Measurements from ENCODE around the gene SYDE2.
"Not testable (repeated sequence)": the region's sequence is repeated elsewhere in the genome, so short reads cannot be mapped to it uniquely, and the experiment has no call there.

Gene SYDE2

DNA sequence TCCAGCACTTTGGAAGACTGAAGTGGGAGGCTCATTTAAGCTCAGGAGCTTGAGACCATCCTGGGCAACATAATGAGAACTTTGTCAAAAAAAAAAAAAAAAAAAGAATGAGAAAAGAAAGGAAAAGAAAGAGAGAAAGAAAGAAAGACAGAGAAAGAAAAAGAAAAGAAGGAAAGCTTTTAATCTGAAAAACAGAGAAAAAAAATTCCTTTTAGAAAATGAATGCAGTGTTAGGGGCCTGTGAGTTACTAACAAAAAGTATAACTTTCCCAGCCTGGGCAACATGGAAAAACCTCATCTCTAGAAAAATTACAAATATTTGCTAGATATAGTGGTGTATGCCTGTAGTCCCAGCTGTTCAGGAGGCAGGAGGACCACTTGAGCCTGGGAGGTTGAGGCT, 15.9 kb upstream of the SYDE2 start:
- DNase-seq: no peak

DNA sequence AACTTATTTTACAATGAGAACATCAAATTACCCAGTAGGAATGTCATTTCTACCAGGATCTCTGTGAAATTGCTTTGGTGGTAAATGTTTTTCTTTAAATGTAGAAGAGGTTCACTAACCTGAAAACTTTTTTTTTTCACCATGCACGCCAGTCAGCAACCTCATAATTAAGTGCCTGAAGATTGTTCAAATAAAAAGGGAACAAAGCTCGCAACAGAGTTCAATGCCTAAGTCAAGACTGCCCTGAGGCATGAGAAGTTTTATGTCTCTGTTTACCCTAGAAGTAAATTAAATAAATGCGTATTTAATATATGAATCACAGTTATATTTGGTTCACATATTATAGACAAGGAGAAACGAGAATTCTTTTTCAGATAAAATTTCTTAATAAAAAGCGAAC, 13.8 kb upstream of the SYDE2 start:
- no peak for DNase-seq

DNA sequence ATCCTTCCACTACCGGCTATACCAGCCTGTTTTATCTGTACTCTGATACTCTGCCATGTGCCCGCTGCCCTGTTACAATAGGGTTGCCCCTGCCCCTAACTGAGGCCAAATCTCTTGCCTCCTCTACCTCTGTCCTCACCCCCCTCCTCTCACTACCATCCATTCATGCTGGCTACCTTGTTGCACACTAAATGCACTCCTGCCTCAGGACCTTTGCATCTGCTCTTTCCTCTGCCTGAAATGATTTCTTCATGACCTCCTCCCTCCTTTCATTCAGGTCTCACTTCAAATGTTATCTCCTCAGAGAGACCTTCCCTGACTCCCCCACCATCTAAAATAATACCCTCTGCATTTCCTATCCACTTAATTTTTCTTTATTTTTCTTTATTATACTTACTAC, 7.7 kb upstream of the SYDE2 start:
- DNase-seq: no peak

DNA sequence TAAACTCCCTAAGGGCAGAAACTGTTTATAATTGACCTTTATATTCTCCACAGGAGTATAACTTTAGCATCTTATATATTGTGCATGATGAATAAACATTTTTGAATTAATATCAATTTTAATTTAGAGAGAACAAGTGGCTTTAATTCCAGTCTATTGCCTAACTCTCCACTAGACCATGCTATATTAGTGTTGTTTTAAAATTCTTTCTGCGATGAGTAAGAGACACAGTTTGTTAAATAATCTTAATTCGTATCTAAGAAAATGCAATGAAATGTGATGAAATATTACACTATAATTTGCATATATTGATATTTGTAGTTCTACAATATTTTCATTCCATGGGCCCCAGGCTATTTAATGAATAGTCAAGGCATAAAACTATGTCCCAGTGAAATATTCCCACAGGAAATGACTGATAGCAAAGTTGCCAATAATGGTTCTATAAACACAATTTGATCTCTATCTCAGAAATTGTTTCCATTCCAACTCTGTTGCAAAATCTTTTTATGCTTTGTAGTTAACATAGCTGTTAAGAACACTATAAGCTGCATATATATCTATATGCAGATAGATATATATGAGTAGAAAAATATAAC, 2.9 kb upstream of the SYDE2 start:
- DNase-seq: no peak

DNA sequence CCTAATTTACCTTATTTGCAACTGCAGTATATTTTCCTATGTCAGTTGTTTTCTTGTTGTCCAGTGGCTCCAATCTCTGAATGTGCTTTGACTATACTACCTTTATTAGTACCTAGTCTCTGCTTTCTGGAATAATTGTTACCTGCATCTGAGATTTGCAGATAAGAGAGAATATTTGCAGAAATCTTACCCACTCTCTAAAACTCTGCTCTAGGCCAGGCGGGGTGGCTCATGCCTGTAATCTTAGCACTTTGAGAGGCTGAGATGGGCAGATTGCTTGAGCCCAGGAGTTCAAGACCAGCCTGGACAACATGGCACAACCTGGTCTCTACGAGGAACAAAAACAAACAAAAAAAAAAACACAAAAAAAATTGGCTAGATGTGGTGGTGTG, 2.0 kb upstream of the SYDE2 start:
- no peak for DNase-seq

DNA sequence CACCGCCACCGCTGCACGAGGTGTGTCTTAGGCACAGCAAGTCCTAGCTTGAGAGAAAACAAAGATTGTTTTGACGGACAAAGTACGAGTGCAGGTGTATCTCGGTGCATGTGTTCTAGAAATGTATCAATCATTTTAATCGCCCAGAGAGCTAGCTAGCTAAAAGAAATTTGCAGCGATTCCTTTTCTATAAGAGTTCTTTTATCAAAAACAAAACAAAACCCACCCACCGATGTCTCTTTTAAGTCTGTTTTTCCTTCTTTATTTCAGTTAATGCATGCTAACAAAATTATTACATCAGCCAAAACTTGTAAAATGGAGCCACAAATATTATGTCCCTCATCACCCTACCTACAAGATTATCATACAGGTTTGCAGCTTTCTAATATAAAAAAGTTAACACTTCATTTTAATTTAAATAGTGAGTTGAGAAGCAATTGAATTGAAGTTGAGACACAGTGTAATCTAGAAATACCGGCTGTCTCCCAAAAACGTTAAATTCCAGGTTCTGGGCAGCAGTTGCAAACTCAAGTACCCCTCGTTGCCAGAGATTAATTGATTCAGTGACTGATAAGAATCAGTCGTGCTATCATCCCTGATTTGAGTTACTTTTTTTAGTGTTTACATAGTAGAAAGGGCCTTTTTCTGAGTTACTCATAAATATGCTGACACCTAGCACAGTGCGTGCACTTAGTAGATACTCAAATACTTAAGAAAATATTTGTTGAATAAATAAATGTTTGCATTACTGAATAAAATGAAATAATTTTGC, 1.5 kb upstream of the SYDE2 start:
- DNase-seq: no peak

DNA sequence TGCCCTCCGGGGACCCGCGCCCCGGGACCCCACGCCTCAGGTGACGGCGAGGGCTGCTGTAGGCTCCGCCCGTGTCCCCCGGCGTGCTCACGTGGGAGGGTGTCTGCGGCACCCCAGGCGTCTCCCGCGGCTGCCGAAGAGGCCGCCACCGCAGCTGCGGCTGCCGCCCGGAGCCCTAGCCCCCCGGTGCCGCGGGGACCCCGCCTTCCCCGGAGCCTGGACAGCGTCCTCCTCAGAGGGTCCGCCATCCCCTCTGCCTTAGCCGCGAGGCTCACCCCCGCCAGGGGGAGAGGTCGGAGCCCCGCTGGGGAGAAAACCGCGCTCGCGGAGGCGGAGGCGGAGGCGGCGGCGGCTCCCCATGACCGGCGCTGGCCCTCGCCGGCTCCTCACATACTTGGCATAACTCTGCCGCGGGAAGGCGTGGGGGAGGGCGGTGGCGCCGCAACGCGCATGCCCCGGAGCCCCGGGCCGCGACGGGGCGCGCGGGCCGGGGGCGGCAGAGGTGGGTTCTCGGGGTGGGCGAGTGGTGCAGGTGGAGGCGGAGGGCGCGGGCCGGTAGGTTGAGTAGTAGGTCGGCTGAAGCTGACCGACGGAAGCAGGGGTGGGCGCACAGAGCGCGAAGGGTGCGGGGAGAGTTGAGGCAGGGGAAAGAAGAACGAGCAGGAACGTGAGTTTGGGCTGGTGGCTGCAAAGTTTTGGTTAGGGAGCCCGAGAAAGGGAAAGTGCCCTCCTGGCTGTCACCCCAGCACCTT, 700 bp upstream of the SYDE2 start:
- DNase-seq: peak; percentile 63

DNA sequence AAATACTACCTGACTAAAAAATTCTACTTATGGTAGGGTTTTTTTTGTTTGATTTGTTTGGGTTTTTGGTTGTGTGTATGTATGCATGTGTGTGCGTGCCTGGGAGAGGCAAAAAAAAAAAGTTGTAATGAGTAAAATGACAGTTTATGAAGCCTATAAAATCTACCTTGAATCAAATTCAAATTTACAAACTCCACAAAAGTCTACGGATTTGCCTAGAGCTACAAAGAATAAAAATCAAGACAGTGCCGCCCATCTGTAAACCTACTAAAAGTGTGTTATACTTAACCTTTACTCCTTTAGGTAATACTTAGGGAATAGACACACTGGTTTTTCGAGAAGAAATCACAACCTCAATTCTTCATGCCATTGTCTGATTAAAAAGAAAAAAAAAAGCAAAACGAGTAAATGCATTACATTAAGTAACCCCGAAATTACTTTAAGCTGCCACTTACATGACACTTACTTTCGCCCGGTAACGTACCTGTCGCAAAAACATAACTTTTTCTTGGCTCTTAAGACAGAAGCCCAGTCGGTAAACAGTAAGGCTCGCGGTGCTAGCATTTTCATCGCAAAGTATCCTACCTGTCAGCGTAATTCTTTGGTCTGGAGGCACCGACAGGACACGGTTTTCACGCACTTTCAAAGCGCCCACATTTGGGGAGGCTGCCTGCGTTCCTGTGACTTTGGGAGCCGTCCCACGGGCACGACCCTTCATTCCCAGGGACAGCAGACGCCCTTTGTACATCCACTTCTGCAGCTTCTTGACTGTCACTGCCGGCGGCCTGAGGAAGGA, 951 bp downstream of the SYDE2 start:
- no peak for DNase-seq

DNA sequence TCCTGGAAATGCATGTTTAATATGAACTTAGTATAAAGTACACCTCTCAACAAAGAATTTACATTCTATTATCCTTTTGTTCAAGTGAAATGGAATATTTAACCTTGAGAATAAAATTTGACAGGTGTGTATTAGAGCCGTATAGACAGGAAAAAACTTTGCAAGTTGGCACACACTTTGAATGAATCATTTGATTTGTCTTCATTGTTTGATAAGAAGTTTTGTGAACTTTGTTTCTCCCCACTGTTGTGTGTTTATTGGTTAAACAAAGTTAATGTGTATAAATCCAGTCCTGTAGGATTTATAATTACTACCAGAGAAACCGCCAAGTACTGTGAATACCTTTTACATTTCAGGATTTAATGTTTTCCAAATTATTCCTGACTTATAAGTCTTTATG, 2.0 kb downstream of the SYDE2 start:
- no peak for DNase-seq

DNA sequence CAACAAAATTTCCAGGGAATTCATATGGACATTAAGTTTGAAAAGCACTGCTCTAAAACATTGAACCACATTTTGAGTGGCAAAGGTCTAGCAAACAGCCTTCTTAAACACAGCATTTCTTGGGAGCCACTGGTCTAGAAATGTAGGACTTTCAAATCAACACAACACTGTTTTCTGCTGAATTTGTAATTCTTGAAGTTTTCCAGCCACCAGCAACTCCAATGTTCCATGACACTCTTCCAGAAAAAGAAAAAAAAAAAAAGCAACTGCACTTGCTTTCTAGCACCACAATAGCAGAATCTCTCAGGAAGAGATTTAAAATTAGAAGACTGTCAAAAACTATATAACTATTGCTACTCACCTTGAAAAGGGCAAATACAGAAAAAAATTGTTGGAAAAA, 4.5 kb downstream of the SYDE2 start:
- DNase-seq: no peak

DNA sequence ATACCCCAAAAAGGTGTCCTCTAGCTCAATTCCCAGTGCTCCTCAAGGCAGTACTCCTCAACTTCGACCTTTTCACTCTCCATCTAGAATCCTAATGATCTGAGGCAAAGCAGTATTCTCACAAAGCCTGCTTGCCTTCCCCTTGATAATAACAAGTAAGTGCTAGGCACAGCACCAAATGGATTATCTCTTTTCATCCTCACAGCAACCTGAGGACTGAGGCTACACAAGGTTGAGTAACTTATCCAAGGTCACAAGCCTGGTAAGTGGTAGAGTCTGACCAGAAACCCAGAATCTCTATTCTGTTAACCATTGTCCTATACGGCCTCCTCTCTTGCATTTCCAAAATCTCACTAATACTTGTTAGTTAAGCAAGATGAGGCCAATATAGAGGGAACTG, 5.1 kb downstream of the SYDE2 start:
- no peak for DNase-seq

DNA sequence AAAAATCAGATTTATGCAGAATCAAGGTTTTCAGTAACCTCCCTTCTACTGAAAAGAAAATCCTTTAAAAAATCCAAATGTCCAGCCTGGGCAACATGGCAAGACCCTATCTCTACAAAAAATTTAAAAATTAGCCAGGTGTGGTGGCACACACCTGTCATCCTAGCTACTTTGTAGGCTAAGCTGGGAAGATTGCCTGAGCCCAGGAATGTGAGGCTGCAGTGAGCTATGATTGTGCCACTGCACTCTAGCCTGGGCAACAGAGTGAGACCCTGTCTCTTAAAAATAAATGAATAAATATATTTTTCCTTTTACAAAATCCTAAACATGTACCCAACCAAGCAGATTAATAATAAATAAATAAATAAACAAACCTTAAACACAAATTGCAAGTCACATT, 8.7 kb downstream of the SYDE2 start:
- not testable (repeated sequence) for DNase-seq

DNA sequence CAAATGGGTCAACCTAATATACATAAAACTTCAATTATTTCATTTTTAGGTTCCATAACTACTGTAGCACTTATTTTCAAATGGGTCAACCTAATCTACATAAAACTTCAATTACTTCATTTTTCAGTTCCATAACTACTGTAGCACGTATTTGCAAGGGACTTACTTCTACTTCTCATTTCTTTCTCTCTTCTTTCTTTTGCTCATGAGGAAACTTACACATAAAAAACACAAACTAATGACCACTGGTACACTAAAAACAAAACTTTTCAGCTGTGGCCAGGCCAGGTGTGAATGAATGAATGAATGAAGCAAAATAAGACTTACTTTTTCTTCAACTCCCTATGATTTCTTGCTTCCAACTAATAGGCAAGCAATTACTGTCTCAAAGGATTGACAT, 11.7 kb downstream of the SYDE2 start:
- DNase-seq: no peak

DNA sequence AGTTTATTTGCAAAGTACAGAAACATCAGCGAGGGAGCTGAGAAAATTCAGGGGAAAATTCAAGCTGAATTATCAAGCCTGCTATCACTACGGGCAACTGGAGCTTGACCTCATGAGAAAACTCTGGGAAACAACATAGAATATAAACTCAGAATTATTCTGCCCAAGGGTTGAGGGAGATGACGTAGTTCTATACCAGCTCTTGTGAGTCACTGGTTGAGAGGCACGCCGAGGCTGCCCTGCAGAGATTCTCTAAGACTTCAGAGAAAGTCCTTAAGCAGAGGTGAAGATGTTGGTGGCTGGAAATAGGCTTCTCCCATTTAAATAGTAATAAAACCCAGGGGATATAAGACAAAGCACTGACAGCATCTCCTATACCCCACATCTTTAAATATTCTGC, 12.3 kb downstream of the SYDE2 start:
- no peak for DNase-seq

DNA sequence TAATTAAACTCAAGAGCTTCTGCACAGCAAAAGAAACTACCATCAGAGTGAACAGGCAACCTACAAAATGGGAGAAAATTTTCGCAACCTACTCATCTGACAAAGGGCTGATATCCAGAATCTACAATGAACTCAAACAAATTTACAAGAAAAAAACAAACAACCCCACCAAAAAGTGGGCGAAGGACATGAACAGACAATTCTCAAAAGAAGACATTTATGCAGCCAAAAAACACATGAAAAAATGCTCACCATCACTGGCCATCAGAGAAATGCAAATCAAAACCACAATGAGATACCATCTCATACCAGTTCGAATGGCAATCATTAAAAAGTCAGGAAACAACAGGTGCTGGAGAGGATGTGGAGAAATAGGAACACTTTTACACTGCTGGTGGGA, 13.8 kb downstream of the SYDE2 start:
- not testable (repeated sequence) for DNase-seq

DNA sequence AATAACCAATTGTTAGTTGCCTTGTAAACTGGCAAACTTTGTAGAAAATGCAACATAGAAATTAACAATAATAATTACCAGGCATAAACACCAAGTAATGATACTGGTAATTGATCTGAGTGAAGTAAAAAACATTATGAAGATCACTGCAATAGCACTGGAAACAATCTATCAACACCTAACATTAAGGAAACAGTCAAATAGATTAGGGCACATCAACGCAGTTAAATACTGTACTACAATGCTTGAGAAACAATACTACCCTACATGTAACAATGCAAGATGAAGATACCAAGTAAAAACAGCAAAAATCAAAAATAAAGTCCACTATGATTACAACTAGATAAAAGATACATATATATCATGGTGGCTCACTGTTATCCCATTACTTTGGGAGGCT, 16.6 kb downstream of the SYDE2 start:
- no peak for DNase-seq

DNA sequence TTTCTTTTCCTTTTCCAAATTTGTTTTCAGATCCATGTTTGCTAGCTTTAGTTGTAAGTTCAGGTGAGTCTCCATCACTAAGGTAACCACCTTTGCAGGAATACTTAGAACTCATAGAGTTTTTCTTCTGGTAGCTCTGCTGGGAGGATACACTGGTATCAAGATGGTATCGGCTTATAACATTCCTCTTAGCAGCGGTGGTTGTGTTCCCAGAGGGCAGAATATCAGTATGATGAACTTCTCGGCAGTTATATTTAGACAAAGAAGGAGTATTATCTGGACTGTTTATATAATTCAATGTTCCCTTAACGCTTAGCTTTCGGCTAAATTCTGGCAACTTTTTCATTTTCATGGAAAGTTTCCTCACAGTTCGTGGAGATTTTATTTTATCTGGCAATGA, 18.1 kb downstream of the SYDE2 start:
- no peak for DNase-seq

DNA sequence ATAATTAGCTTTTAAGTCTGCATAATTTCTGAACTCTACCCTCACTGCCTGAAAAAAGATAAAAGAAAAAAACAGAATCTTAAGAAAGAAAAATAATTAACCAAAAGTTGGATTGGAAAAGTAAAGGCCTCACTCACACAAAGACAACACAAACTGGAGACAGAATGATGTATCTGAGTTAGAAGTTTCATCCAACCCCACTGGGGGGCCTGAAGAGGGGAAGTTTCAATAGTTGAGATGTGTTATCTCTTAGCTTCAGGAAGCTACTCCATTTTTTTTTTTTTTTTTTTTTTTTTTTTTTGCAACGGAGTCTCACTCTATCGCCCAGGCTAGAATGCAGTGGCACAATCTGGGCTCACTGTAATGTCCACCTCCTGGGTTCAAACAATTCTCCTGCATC, 19.9 kb downstream of the SYDE2 start:
- no peak for DNase-seq

DNA sequence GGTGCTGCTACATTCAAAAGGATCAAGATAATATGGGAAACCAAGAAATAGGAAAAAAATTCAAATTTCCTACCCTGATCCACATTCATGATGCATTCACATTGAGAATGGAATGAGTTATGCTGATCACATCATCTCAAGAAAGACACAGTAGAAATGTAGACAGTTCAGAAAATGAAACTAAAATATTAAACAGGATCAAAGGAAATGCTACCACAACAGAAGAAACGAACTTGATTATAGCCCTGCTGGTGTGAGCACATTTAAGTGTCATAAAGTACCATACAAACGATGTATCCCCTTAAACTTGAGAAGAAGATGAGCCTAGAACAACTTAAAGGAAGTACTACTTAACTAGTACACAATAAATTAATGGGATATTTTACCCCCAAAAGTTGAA, 21.3 kb downstream of the SYDE2 start:
- no peak for DNase-seq

DNA sequence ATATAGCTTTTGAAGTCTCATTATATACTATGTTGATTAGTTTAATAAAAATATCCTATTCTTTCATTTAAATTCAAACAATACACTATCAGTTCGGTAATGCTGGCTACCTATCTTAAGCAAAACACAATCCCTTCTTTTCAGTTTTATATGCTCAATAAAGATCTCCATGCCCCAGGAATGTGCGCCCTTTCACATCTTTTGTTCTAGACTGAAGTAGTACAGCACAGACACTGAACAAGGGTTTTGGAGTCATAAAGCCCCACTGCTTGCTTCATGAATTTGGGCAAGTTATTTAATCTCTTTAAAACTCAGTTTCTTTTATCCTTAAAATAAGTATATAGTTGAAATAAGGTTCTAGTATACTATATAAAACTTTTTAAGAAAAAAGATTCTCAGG, 22.4 kb downstream of the SYDE2 start:
- DNase-seq: no peak

DNA sequence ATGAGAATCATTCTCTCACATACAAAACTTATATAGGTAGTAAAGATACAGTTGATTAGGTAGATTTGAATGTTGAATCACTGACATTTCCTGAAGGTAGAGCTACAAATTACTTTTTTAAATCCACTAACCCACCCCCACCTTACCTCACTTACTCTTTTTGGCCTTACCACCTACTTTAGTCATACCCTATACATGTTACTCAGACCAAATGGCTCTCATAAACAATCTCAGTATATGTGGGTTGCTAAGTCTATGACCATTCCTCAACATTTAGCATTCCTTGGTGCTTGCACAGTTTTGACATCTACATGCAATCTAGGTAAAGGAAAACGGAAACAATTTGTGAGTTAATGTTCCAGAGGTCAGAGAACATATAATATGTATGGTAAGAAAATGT, 26.3 kb downstream of the SYDE2 start:
- no peak for DNase-seq

DNA sequence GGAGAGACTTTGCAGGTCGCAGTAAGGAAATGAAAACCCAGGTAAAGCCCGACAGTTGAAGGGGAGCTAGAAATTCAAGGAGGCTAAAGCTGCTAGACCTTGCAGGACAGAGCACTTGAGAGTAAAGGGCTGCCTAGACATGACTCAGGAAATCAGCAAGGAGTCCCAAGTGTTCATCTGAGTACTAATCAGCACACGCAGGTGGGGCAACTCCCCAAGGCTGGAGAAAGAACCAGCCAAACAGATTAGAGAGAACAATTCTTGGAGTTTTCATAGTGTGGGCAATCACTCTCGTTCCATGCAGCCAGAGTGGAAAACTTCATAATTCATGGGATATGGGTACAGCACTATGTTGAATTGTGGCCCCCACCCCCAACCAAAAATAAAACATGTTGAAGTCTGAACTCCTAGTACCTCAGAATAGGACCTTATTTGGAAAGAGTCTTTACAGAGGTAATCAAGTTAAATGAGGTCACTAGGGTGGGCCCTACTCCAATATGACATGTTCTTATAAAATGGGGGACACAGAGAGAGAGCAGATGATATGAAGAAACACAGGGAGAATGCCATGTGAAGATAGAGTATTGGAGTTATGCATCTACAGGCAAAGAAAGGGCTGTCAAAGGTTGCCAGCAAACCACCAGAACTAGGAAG, 28.0 kb downstream of the SYDE2 start:
- DNase-seq: no peak

DNA sequence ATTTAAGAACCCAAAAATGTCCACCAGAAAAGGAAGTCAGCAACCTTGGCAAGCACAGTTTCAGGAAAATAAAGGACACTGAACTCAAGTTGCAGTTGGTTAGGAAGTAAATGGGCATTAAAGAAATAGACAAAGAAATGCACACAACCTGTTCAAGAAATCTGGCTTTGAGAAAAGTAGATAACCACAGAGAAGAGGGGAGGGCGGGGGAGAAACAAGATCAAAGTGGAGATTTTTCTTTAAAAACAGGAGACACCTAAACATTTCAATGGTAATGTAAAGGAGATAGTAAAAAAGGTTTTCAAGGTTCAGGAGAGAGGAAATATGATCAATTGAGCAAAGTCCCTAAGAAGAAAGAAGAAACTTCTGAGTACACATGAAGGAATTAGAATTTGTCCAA, 29.1 kb downstream of the SYDE2 start:
- no peak for DNase-seq
